ENCODE results near the gene CERS3. TPM values are rescaled to one million over a fixed set of nuclear protein-coding genes. Genes with fewer than 3 reads are reported as not detected.

The CERS3 gene
- total RNA-seq, 2 donors from 2014 or later, result 0.23 to 0.74 TPM

DNA sequence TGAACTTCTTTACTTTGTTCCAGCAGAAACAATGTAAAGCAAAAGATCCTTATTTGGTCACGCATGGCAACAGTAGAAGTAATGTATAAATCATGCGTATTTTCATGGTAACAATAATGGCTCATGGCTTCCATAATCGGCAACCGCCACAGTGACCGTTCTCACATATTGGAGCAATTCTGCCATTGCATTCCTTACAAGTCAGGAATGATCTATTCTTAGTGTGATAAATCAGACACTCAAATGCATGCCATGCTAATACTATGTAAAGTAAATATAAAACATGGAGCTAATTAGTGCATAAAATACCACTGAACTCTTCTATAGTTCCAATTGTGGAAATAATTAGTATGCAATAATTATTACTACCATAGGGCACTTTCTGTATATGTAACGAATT lies 13.5 kb upstream of the CERS3 start:
- no peak for DNase-seq (ENCODE audit: low spot score in 2 of 2)
- no peak overlapping the region for H3K27ac Mint-ChIP-seq
- peaks cover 0 to 8% of the 10 kb centered on the region in 2 donors for H3K9me3 Mint-ChIP-seq
- peaks cover 14 to 15% of the 10 kb centered on the region in 2 donors for H3K36me3 Mint-ChIP-seq
- no peak for ATAC-seq

- H3K36me3 Mint-ChIP-seq, result peaks cover 10 to 15% of the 10 kb centered on the region in 2 donors
- no peak for ATAC-seq
These were observed 8.6 kb upstream of the CERS3 start for GRCh38 chr15:100537331-100537730.

GRCh38 chr15:100536733-100537132 lies 8.0 kb upstream of the CERS3 start:
- Mint-ChIP-seq H3K27ac (no peak overlapping the region), H3K9me3 (peaks cover 0 to 8% of the 10 kb centered on the region in 2 donors), H3K36me3 (peaks cover 10 to 15% of the 10 kb centered on the region in 2 donors)
- ATAC-seq (no peak), DNase-seq (ENCODE audit: low spot score in 2 of 2) (no peak)

More at GRCh38 chr15:100537331-100537730, 8.6 kb upstream of the CERS3 start:
- DNase-seq (ENCODE audit: low spot score in 2 of 2), result no peak
- H3K27ac Mint-ChIP-seq, result no peak overlapping the region
- peaks cover 0 to 8% of the 10 kb centered on the region in 2 donors for H3K9me3 Mint-ChIP-seq

DNA sequence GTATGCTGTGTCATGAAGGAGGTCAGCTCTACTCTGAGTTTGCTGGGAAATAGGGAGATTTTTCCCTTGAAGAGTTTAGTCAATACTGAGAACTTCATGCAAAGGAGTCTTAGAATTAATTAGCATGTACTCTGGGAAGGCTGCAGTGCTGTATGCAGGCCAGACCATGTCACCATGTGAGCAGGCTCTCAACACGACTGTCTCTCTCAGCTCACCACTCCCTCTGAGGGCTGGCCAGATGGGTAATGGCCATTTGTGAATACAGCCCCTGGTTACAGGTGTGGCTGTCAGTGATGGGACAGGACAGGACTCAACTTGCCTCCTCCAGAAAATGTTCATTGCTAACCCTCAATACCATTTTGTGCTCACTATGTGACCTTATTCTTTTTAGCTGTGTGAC lies 5.1 kb upstream of the CERS3 start:
- DNase-seq (ENCODE audit: low spot score in 2 of 2) (no peak), ATAC-seq (no peak)
- Mint-ChIP-seq H3K9me3 (peaks cover 0 to 2% of the 10 kb centered on the region in 2 donors), H3K27ac (no peak overlapping the region), H3K36me3 (peaks cover 2 to 4% of the 10 kb centered on the region in 2 donors)

- Mint-ChIP-seq H3K27ac (no peak overlapping the region), H3K36me3 (peaks cover 0 to 6% of the 10 kb centered on the region in 2 donors)
These were observed 3.1 kb upstream of the CERS3 start for GRCh38 chr15:100531823-100532327.

GRCh38 chr15:100531204-100531603 lies 2.5 kb upstream of the CERS3 start:
- DNase-seq (ENCODE audit: low spot score in 2 of 2), result no peak
- Mint-ChIP-seq H3K9me3 (no peaks in the 10 kb centered on the region), H3K36me3 (peaks cover 0 to 6% of the 10 kb centered on the region in 2 donors), H3K27ac (peak overlapping the region in 1 of 2 donors; percentile 5)
- ATAC-seq, result no peak

More at GRCh38 chr15:100531823-100532327, 3.1 kb upstream of the CERS3 start:
- DNase-seq (ENCODE audit: low spot score in 2 of 2), result no peak
- ATAC-seq, result no peak
- H3K9me3 Mint-ChIP-seq, result no peaks in the 10 kb centered on the region

DNA sequence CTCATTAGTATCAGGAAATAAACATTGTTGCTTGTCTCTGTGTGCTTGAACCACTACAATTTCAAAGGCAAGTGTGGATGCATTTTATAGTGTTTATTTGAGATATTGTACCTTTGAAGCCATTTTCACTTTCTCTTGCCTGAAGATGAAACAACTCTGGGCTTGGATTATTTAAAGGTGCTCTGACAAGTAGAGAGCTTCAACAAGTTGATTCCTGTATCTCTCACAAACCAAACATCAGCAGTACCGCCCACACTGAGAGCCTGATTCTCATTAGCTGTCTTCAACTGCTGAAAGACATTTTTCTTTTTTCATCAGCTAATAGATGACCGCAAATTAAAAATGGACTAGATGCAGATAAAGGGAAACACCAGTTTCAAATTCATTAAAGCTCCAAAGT lies 806 bp upstream of the CERS3 start:
- H3K36me3 Mint-ChIP-seq, result peaks cover 0 to 6% of the 10 kb centered on the region in 2 donors
- peak overlapping the region; percentile 11 to 60 for H3K27ac Mint-ChIP-seq
- no peak for ATAC-seq
- no peaks in the 10 kb centered on the region for H3K9me3 Mint-ChIP-seq
- no peak for DNase-seq (ENCODE audit: low spot score in 2 of 2)

GRCh38 chr15:100526027-100526481 lies 2.7 kb downstream of the CERS3 start:
- Mint-ChIP-seq H3K9me3 (no peaks in the 10 kb centered on the region), H3K36me3 (peaks cover 0 to 6% of the 10 kb centered on the region in 2 donors), H3K27ac (no peak overlapping the region)
- DNase-seq (ENCODE audit: low spot score in 2 of 2), result no peak
- ATAC-seq, result no peak

GRCh38 chr15:100525436-100525835 lies 3.3 kb downstream of the CERS3 start:
- Mint-ChIP-seq H3K9me3 (no peaks in the 10 kb centered on the region), H3K36me3 (peaks cover 0 to 6% of the 10 kb centered on the region in 2 donors), H3K27ac (no peak overlapping the region)
- DNase-seq (ENCODE audit: low spot score in 2 of 2) (no peak), ATAC-seq (no peak)

DNA sequence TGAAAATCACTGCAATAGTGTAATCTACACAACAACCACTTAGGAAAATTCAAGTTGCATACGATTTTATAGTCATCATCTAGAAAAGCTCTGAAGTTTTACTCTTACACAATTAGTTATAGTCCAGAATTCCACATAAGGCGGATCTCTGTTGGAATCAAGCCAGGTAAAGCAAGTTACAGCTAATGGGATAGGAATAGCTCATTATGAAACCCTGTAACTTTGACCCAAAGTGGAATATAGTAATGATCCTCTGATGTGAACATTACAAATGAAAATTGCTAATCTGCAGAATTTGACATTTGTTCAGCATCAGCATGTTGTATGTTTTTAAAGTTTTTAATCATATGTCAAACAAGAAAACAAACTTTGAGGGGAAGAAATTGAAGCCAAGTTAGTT lies 4.4 kb downstream of the CERS3 start:
- Mint-ChIP-seq H3K9me3 (no peaks in the 10 kb centered on the region), H3K27ac (no peak overlapping the region), H3K36me3 (peaks cover 0 to 6% of the 10 kb centered on the region in 2 donors)
- DNase-seq (ENCODE audit: low spot score in 2 of 2), result no peak
- ATAC-seq, result no peak

DNA sequence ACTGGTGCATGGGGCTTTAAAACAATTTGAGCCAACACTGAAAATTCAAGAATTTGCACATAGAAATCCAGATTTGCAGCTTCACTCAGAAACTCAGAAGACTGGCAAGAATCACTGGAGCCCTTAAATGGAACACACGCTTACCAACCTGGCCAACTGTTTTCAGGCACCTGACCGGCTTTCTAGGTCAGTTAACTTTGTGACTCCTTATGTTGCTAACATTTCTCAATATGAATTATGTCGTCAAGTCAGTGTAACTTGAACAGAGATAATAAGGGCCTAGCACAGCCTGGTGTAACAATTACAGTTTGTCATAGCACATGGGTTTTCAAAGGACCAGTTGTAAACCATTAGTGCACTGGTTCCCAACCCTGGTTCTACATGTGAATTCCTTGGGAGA lies 6.8 kb downstream of the CERS3 start:
- no peaks in the 10 kb centered on the region for H3K9me3 Mint-ChIP-seq
- DNase-seq (ENCODE audit: low spot score in 2 of 2), result no peak
- no peaks in the 10 kb centered on the region for H3K36me3 Mint-ChIP-seq
- no peak overlapping the region for H3K27ac Mint-ChIP-seq
- no peak for ATAC-seq

DNA sequence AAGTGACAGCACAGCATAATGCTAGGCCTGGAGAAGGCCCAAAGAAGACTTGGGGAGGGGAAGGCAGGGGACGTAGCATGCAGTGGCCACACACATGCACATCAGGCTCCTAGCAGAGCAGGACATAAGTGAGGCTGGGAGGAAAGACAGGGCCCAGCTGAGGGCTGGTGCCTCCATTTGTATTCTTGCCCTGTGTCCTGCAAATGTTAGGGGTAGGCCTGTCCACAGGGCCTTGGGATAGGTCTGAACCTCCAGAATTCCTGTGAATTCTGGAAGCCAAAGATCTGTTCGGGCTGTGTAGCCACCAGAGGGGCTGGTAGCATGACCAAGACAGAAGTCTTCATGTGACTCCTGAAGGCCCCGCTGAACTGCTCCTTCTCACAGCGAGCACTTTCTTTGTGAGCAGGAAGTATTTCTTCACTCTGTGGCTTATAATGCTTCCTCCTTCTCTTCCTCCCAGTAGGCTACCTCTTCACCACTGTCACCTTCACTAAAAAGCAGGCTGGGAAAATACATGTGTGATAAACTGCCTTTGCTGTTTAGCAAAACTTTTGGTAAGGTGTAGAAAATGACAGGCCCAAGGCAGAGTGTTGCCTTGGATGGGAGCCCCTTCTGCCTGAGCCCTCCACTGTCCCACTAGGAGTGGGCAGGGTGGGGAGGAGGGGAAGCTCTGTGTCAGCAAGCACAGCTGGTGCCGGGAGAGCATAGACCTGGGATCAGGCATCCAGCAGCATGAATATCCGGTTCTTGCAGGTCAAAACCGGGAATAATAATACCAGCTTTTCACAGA lies 8.4 kb downstream of the CERS3 start:
- no peak for DNase-seq (ENCODE audit: low spot score in 2 of 2)
- ATAC-seq, result peak in 1 of 2 donors; percentile 64
- H3K27ac Mint-ChIP-seq, result peak overlapping the region in 1 of 2 donors; percentile 81
- no peaks in the 10 kb centered on the region for H3K9me3 Mint-ChIP-seq
- no peaks in the 10 kb centered on the region for H3K36me3 Mint-ChIP-seq

DNA sequence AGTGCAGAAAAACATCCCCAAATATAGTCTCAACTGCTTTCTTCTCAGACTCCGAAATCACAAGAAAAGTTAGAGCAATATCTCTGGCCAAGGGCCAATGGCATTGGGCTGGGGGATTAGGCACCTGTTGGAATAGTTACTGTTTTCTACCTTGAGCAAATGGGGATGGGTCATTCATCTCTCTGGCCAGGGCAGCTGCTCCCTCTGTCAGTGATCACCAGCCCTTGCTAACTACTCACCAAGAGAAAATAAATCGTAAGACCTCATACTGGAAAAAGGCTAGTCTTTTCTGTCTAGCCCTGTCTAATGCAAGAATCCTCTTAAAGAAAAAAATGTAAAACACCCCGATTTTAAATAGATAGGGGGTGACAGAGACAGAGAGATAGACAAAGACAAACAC lies 10.9 kb downstream of the CERS3 start:
- no peaks in the 10 kb centered on the region for H3K9me3 Mint-ChIP-seq
- no peaks in the 10 kb centered on the region for H3K36me3 Mint-ChIP-seq
- no peak for DNase-seq (ENCODE audit: low spot score in 2 of 2)
- peak overlapping the region in 1 of 2 donors; percentile 14 for H3K27ac Mint-ChIP-seq
- ATAC-seq, result no peak

DNA sequence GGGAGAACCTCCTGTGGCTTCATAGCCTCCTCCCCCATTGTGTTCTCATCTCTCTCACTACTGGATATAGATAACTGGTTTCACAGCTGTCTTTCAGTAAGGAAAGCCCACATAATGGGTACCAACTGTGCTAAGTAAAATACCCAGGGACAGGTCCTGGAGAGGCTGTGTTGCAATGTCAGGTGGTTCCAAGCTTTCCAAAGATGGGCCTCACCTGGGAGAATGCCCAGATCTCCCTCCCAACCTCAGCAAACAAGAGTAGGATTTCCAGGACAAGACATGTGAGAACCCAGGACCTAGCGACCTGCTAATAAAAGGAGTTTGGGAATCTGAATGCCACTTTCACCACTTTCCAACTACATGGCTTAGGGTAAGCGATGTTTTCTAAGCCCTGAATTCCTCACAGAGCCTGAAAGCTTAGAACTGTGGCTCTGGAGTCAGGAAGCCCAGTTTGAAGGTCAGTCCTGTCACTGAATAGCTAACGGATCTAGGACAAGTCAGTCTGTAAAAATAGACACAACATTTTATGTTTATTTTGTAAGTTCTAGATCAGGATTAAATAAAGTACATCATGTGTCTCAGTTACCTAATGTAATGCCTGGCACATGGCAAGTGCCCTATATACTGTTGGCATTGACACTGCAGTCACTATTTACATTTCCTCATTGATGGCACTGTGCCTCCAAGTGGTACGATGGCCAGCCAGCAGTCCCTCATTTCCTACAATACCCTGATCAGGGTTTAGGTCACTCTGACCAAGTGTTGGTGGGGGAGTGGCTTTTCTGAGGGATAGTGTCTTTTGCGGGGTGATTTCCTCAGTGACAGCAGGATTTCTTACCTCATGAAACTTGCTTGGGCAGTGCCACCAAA lies 11.9 kb downstream of the CERS3 start:
- Mint-ChIP-seq H3K27ac (no peak overlapping the region), H3K9me3 (no peaks in the 10 kb centered on the region), H3K36me3 (no peaks in the 10 kb centered on the region)
- no peak for ATAC-seq
- DNase-seq (ENCODE audit: low spot score in 2 of 2), result no peak

DNA sequence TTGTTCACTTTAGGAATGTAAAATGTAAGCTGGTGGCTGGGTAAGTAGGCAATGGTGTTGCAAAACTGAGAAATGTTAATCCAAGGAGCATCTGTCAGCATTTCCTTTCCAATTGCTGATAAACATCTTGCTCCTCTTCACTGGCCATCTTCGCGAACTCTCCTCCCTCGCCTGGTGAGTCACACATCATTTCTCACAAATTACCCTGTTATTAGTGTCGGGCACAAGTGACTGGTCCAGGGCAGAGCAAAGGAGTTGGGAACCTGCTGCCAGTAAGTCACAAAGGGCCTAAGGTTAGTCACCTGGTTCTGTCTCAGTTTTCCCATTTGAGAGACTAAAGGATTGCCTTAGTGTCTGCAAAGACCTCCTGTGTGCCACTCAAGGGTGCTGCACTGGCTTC lies 13.0 kb downstream of the CERS3 start:
- Mint-ChIP-seq H3K36me3 (no peaks in the 10 kb centered on the region), H3K9me3 (no peaks in the 10 kb centered on the region), H3K27ac (no peak overlapping the region)
- DNase-seq (ENCODE audit: low spot score in 2 of 2), result no peak
- peak; percentile 33 to 60 for ATAC-seq

GRCh38 chr15:100508641-100509300 lies 20.0 kb downstream of the CERS3 start:
- DNase-seq (ENCODE audit: low spot score in 2 of 2) (no peak), ATAC-seq (no peak)
- H3K27ac Mint-ChIP-seq, result no peak overlapping the region
- peaks cover 0 to 5% of the 10 kb centered on the region in 2 donors for H3K9me3 Mint-ChIP-seq
- H3K36me3 Mint-ChIP-seq, result peaks cover 0 to 5% of the 10 kb centered on the region in 2 donors

Measured in activated naive CD4-positive, alpha-beta T cell treated with anti-CD3 and anti-CD28 coated beads, Interleukin-2, amount 50 U/mL, for 72 hours (primary cell).